BE2C (cell line): ENCODE data around the gene VPS26C.

Source experiments
- DNase-seq: peaks from one replicate; pipeline ENCODE4 v3.0.0-alpha.2; 2020
- H3K27me3 ChIP-seq: fragments of 250-450 bp; sonication (Bioruptor Pico); 2 replicates; pipeline ENCODE4 v1.5.1; 2020; ENCODE audit warnings: mild to moderate bottlenecking
- H3K36me3 ChIP-seq: fragments of 250-450 bp; sonication (Bioruptor Pico); 2 replicates; pipeline ENCODE4 v1.5.1; 2020; ENCODE audit warnings: mild to moderate bottlenecking
- H3K4me1 ChIP-seq: fragments of 250-450 bp; sonication (Bioruptor Pico); 2 replicates; pipeline ENCODE4 v1.5.1; 2020
- H3K4me3 ChIP-seq: 2 replicates; pipeline ENCODE4 v1.5.1; 2011; ENCODE audit warnings: low read depth, low read length
- H3K9me3 ChIP-seq: fragments of 250-450 bp; sonication (Bioruptor Pico); 2 replicates; pipeline ENCODE4 v1.5.1; 2020
- CTCF ChIP-seq: IDR thresholded peaks from 2 replicates; pipeline ENCODE4 v1.5.1; 2012; ENCODE audit warnings: mild to moderate bottlenecking, low read depth, low read length

VPS26C gene

GRCh38 chr21:37273911-37274690 is 7.0 kb upstream of the VPS26C start:
- peaks cover 3% of the 10 kb centered on the region; the same call in 1 of the 2 replicates for H3K4me1 ChIP-seq
- no peak for DNase-seq
- no peak for TF ChIP-seq CTCF
- no peaks in the 10 kb centered on the region for H3K9me3 ChIP-seq
- H3K4me3 ChIP-seq, result no peak overlapping the region
- no peaks in the 10 kb centered on the region for H3K36me3 ChIP-seq
- no peaks in the 10 kb centered on the region for H3K27me3 ChIP-seq

DNA sequence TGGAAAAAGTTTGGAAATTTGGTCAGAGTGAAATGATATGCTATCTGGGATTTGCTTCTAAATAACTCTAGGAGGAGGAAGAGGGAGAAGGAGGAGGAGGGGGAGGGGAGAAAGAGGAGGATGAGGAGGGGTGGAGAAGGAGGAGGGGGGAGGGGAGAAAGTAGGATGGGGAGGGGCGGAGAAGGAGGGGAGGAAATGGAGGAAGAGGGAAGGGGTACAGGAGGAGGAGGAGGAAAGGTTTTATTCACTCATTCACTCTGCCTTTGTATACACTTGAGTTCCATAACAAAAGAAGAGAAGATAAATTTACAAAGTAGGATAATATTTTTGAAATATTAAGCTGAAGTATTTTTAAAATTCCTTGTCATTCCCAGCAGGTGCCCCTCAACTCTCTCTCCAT is 6.3 kb upstream of the VPS26C start:
- H3K4me3 ChIP-seq, result no peak overlapping the region
- TF ChIP-seq CTCF, result no peak

DNA sequence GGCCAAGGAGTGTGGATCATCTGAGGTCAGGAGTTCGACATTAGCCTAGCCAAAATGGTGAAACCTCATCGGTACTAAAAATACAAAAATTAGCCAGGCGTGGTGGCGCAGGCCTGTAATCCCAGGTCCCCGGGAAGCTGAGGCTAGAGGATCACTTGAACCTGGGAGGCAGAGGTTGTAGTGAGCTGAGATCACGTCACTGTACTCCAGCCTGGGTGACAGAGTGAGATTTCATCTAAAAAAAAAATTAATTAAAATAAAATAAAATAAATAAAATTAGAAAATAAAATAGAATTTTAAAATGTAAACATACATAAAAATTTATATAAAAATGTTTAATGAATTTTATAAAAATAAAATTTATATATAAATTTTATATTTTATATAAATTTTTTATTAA is 5.8 kb upstream of the VPS26C start:
- TF ChIP-seq CTCF, result no peak
- Histone ChIP-seq H3K27me3 (no peaks in the 10 kb centered on the region), H3K9me3 (no peaks in the 10 kb centered on the region), H3K36me3 (no peaks in the 10 kb centered on the region), H3K4me1 (peaks cover 8% of the 10 kb centered on the region; the same call in 1 of the 2 replicates), H3K4me3 (no peak overlapping the region)
- no peak for DNase-seq

More for the DNA sequence above, 6.3 kb upstream of the VPS26C start:
- DNase-seq, result no peak
- no peaks in the 10 kb centered on the region for H3K9me3 ChIP-seq
- H3K4me1 ChIP-seq, result peaks cover 7% of the 10 kb centered on the region; the same call in 1 of the 2 replicates
- no peaks in the 10 kb centered on the region for H3K36me3 ChIP-seq
- H3K27me3 ChIP-seq, result no peaks in the 10 kb centered on the region

DNA sequence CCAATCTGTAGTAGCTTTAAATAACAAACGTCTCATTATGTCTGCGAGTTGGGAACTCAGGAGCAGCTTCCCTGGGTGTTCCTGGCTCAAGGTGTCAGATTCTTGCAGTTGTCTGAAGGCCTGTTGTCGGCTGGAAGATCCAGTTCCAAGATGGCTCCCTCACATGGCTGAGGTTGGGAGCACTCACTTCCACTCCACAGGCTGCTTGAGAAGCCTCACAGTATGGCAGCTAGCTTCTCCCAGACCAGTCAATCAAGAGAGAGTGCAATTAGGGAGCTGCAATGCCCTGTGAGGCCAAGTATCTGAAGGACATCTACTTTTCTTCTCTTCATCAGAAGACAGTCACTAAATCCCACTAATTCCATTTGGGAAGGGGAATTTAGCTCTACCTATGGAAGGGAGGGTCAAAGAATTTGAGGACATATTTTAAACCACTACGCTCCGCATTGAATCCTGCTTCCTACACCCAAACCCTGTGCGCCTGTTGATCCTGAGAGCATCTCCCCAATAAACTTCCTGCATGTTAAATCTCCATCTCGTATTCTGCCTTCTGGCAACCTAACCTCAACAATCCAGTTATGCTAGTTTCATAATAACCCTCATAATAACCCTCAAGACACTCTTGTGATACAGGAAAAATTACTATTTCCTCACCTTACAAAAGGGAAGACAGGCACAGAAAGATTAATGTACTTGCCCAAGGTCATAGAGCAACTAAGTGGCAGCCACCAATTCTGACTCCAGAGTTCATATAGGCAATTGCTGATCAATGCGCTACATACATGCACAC is 3.6 kb upstream of the VPS26C start:
- no peak for DNase-seq
- Histone ChIP-seq H3K9me3 (no peaks in the 10 kb centered on the region), H3K4me1 (peaks cover 8% of the 10 kb centered on the region; the same call in 1 of the 2 replicates), H3K36me3 (no peaks in the 10 kb centered on the region), H3K4me3 (no peak overlapping the region), H3K27me3 (no peaks in the 10 kb centered on the region)
- TF ChIP-seq CTCF, result no peak

DNA sequence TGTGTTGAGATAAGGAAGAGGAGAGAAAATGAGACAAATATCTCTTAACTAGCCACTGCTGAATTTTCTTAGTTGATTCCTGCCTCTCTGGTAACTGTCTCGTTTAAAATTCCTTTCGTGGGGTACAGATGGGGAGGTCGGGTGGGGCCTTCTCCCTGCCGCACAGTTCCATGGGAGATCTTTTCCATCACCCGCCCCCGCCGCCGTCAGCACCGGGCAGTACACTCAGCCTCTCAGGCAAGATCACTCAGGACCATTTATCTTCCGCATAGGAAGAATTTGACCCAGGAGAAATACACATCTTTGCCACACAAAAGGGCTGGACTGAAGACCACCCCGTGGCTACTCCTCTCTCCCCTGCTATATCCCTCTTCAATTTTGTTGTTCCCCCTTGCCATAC is 2.3 kb upstream of the VPS26C start:
- no peaks in the 10 kb centered on the region for H3K36me3 ChIP-seq
- no peak for DNase-seq
- H3K4me1 ChIP-seq, result peaks cover 8% of the 10 kb centered on the region; the same call in 1 of the 2 replicates
- H3K27me3 ChIP-seq, result no peaks in the 10 kb centered on the region
- no peak for TF ChIP-seq CTCF
- no peak overlapping the region for H3K4me3 ChIP-seq
- H3K9me3 ChIP-seq, result no peaks in the 10 kb centered on the region

GRCh38 chr21:37268186-37268503 is 1.0 kb upstream of the VPS26C start:
- Histone ChIP-seq H3K9me3 (no peaks in the 10 kb centered on the region), H3K4me1 (peaks cover 8% of the 10 kb centered on the region; the same call in 1 of the 2 replicates), H3K27me3 (no peaks in the 10 kb centered on the region), H3K36me3 (no peaks in the 10 kb centered on the region), H3K4me3 (peak overlapping the region; percentile 83)
- TF ChIP-seq CTCF, result no peak
- no peak for DNase-seq
